A549 (cell line): ENCODE data around the gene FGF6. TPM values are rescaled to one million over a fixed set of nuclear protein-coding genes. Genes with fewer than 3 reads are reported as not detected.

Source experiments
- ATAC-seq, 2 experiments: fragments of 200-7000 bp in 1 of 2; fragments of >200 bp in 1 of 2; cut with Nextera tagmentation in 1 of 2; cut with Tn5 transposase in 1 of 2; 3 replicates each; pipeline versions ENCODE4 v1.8.0 to v1.9.1; 2018 to 2020; ENCODE audit warnings: mild to moderate bottlenecking in 1 of 2, moderate library complexity in 1 of 2
- CTCF ChIA-PET: fragments of 300-600 bp; sonication (Branson Sonifier 250); formaldehyde crosslinking; extraction: SDS; loops from one replicate; lab custom pipeline; 2021; ENCODE audit warnings: antibody characterized with exemption, inconsistent platforms; lab: Yijun Ruan, JAX
- POLR2A ChIA-PET: fragments of 350-600 bp; formaldehyde crosslinking; extraction: SDS; loops from one replicate; lab custom pipeline; 2021; ENCODE audit warnings: antibody characterized with exemption, inconsistent platforms; lab: Yijun Ruan, JAX
- DNase-seq, 2 experiments: peaks; one replicate each; pipeline versions ENCODE4 v3.0.0 to v3.0.0-alpha.2; 2011 to 2016; ENCODE audit warnings: low read depth in 1 of 2, low spot score in 1 of 2
- FAIRE-seq: peaks from 2 replicates; lab custom pipeline; 2011; peaks lifted over from hg19 to GRCh38; lab: Jason Lieb, UNC
- H3K27ac ChIP-seq, 2 experiments: fragments of >200 bp; sonication (Bioruptor Twin); formaldehyde crosslinking; 3 replicates each; pipeline ENCODE4 v1.5.1; 2016 to 2017
- H3K4me1 ChIP-seq: fragments of >200 bp; sonication (Bioruptor Twin); formaldehyde crosslinking; 3 replicates; pipeline ENCODE4 v1.6.1; 2016
- H3K4me2 ChIP-seq: fragments of >200 bp; sonication (Bioruptor Twin); formaldehyde crosslinking; 3 replicates; pipeline ENCODE4 v1.6.1; 2016
- H3K4me3 ChIP-seq: fragments of >200 bp; sonication (Bioruptor Twin); formaldehyde crosslinking; 3 replicates; pipeline ENCODE4 v1.5.1; 2016
- H3K9me3 ChIP-seq: fragments of >200 bp; sonication (Bioruptor Twin); formaldehyde crosslinking; 3 replicates; pipeline ENCODE4 v1.6.1; 2016
- BCL3 ChIP-seq: fragments of >200 bp; sonication (Bioruptor Twin); formaldehyde crosslinking; IDR thresholded peaks from 3 replicates; pipeline ENCODE4 v1.6.1; 2016
- CHD4 ChIP-seq: fragments of 200-600 bp; sonication (generic); IDR thresholded peaks from 2 replicates; pipeline ENCODE4 v1.6.1; 2016; ENCODE audit warnings: antibody characterized with exemption, mild to moderate bottlenecking, borderline replicate concordance
- EHMT2 ChIP-seq: fragments of 200-600 bp; sonication (generic); IDR thresholded peaks from 2 replicates; pipeline ENCODE4 v1.6.1; 2016; ENCODE audit warnings: antibody characterized with exemption, low read depth, mild to moderate bottlenecking, moderate library complexity
- ESRRA ChIP-seq: fragments of 150-350 bp; IDR thresholded peaks from 2 replicates; pipeline ENCODE4 v1.6.1; 2014; ENCODE audit warnings: mild to moderate bottlenecking, low read length, borderline replicate concordance
- FOXS1 ChIP-seq: fragments of 250-450 bp; sonication (Bioruptor Pico); IDR thresholded peaks from 2 replicates; pipeline ENCODE4 v1.5.0; 2020; ENCODE audit warnings: mild to moderate bottlenecking, moderate library complexity
- GATA3 ChIP-seq: IDR thresholded peaks from 2 replicates; pipeline ENCODE4 v1.6.1; 2012; ENCODE audit warnings: borderline replicate concordance
- HOXA7 ChIP-seq: fragments of 250-450 bp; sonication (Bioruptor Pico); IDR thresholded peaks from 2 replicates; pipeline ENCODE4 v1.5.0; 2020; ENCODE audit warnings: mild to moderate bottlenecking, moderate library complexity
- JUN ChIP-seq, 2 experiments: fragments of >200 bp; sonication (Bioruptor Twin); formaldehyde crosslinking; IDR thresholded peaks; 2 replicates in 1 of 2; 3 replicates in 1 of 2; pipeline ENCODE4 v1.6.1; 2016 to 2017
- MAZ ChIP-seq: fragments of 150-350 bp; IDR thresholded peaks from 2 replicates; pipeline ENCODE4 v1.6.1; 2014; ENCODE audit warnings: antibody characterized with exemption, low read depth, low read length, borderline replicate concordance
- MYC ChIP-seq: IDR thresholded peaks from 2 replicates; pipeline ENCODE4 v1.6.1; 2012; ENCODE audit warnings: mild to moderate bottlenecking, inconsistent platforms, low read length, improper control_type of control experiment, borderline replicate concordance
- NPAS2 ChIP-seq: fragments of 250-450 bp; sonication (Bioruptor Pico); IDR thresholded peaks from 2 replicates; pipeline ENCODE4 v1.8.0; 2022; ENCODE audit warnings: mild to moderate bottlenecking, moderate library complexity, borderline replicate concordance
- NR3C1 ChIP-seq: fragments of >200 bp; sonication (Bioruptor Twin); formaldehyde crosslinking; IDR thresholded peaks from 3 replicates; pipeline ENCODE4 v1.6.1; 2017
- POLR2A ChIP-seq: IDR thresholded peaks from 2 replicates; pipeline ENCODE4 v1.6.1; 2012; ENCODE audit warnings: mild to moderate bottlenecking, low read length
- RARB ChIP-seq: fragments of 250-450 bp; sonication (Bioruptor Pico); IDR thresholded peaks from 2 replicates; pipeline ENCODE4 v1.8.0; 2021; ENCODE audit warnings: mild to moderate bottlenecking, moderate library complexity
- RNF2 ChIP-seq: fragments of 200-600 bp; sonication (generic); IDR thresholded peaks from 2 replicates; pipeline ENCODE4 v1.6.1; 2016; ENCODE audit warnings: low read depth, mild to moderate bottlenecking, antibody characterized with exemption, moderate library complexity, borderline replicate concordance
- USF2 ChIP-seq: fragments of 450-650 bp; IDR thresholded peaks from 2 replicates; pipeline ENCODE4 v1.6.1; 2014; ENCODE audit warnings: antibody characterized with exemption
- ZFP36 ChIP-seq: fragments of 450-650 bp; IDR thresholded peaks from 2 replicates; pipeline ENCODE4 v1.6.1; 2014; ENCODE audit warnings: borderline replicate concordance; ENCODE audit not compliant: partially characterized antibody
- WGBS: methylation state at CpG from one replicate; pipeline ENCODE4 v1.1.6; 2017; ENCODE audit errors: missing lambda C conversion rate; 5-methylcytosine and 5-hydroxymethylcytosine counted together
- polyA plus RNA-seq, 4 experiments: library from polyadenylated mRNA; depleted of rRNA in 3 of 4; stranded (reverse); fragments of >200 nt; fragmentation: RNase III in 1 of 4; extraction: RNeasy Plus Mini Kit Qiagen cat#74134 plus additional on column Dnase treatment in 1 of 4; gene quantifications; 2 replicates in 3 of 4; 3 replicates in 1 of 4; pipeline ENCODE4 v1.2.3, GENCODE V29; 2011 to 2017
- TF ChIP-seq, protein P1 (sequence below): IDR thresholded peaks from 2 replicates; pipeline ENCODE4 v1.6.1; 2012
- TF ChIP-seq, protein P2 (sequence below): fragments of 200-600 bp; sonication (generic); IDR thresholded peaks from 2 replicates; pipeline ENCODE4 v1.6.1; 2016; ENCODE audit warnings: antibody characterized with exemption, mild to moderate bottlenecking, moderate library complexity
- TF ChIP-seq, protein P3 (sequence below): fragments of 250-450 bp; sonication (Bioruptor Pico); IDR thresholded peaks from 2 replicates; pipeline ENCODE4 v1.5.0; 2020; ENCODE audit warnings: low read depth, mild to moderate bottlenecking, moderate library complexity

FGF6 gene
- polyA plus RNA-seq, 2 of the 4 experiments (the other 2 are of a cell fraction) = not detected

DNA sequence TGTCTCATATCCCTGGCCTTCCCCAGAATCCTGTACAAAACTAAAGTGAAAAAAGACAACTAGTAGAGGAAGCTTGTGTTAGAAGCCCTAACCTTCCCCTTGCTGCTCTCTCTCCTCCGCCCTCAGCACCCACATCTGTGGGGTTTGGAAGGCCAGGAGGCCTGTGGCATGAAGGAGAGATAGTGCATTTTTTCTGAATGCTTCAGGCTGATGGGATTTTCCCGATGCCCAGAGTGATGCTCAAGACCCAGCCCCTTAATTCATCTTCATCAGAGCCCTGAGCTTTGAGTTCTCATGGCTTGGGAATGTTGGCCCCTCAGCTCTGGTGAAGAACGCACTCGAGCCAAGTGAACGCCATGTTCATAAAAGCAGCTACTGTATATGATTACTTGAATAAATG lies 5.9 kb downstream of the FGF6 start:
- TF ChIP-seq, protein P1, sequence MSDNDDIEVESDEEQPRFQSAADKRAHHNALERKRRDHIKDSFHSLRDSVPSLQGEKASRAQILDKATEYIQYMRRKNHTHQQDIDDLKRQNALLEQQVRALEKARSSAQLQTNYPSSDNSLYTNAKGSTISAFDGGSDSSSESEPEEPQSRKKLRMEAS = no peak
- TF ChIP-seq NR3C1 = no peak
- no peak for TF ChIP-seq BCL3
- no peak for TF ChIP-seq MYC
- TF ChIP-seq FOXS1 (CRISPR knock-in tag) = no peak
- no peak for TF ChIP-seq GATA3
- TF ChIP-seq, protein P2, sequence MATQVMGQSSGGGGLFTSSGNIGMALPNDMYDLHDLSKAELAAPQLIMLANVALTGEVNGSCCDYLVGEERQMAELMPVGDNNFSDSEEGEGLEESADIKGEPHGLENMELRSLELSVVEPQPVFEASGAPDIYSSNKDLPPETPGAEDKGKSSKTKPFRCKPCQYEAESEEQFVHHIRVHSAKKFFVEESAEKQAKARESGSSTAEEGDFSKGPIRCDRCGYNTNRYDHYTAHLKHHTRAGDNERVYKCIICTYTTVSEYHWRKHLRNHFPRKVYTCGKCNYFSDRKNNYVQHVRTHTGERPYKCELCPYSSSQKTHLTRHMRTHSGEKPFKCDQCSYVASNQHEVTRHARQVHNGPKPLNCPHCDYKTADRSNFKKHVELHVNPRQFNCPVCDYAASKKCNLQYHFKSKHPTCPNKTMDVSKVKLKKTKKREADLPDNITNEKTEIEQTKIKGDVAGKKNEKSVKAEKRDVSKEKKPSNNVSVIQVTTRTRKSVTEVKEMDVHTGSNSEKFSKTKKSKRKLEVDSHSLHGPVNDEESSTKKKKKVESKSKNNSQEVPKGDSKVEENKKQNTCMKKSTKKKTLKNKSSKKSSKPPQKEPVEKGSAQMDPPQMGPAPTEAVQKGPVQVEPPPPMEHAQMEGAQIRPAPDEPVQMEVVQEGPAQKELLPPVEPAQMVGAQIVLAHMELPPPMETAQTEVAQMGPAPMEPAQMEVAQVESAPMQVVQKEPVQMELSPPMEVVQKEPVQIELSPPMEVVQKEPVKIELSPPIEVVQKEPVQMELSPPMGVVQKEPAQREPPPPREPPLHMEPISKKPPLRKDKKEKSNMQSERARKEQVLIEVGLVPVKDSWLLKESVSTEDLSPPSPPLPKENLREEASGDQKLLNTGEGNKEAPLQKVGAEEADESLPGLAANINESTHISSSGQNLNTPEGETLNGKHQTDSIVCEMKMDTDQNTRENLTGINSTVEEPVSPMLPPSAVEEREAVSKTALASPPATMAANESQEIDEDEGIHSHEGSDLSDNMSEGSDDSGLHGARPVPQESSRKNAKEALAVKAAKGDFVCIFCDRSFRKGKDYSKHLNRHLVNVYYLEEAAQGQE = no peak
- TF ChIP-seq NPAS2 (CRISPR knock-in tag) = no peak
- no peak for TF ChIP-seq RNF2
- TF ChIP-seq USF2 = no peak
- no peak for TF ChIP-seq HOXA7 (CRISPR knock-in tag)
- TF ChIP-seq, all 56 proteins: peak for 0
- CTCF ChIA-PET = interaction anchor here (1.0 to 1.5 kb wide), 2 partner anchors 18 to 415 kb away, joined by 3 to 7 read pairs; no protein-coding TSS in a partner anchor
- no peak overlapping the region for H3K27ac ChIP-seq
- POLR2A ChIA-PET = no interaction called here
- no peak for DNase-seq
- WGBS = 6% methylated on average over 5 of the region's 5 CpGs
- peaks cover 11% of the 10 kb centered on the region; the same call in 2 of the 3 replicates for H3K9me3 ChIP-seq
- no peak overlapping the region for H3K4me3 ChIP-seq
- no peak for FAIRE-seq
- no peaks in the 10 kb centered on the region for H3K4me1 ChIP-seq
- no peak for ATAC-seq
- no peak overlapping the region for H3K4me2 ChIP-seq

DNA sequence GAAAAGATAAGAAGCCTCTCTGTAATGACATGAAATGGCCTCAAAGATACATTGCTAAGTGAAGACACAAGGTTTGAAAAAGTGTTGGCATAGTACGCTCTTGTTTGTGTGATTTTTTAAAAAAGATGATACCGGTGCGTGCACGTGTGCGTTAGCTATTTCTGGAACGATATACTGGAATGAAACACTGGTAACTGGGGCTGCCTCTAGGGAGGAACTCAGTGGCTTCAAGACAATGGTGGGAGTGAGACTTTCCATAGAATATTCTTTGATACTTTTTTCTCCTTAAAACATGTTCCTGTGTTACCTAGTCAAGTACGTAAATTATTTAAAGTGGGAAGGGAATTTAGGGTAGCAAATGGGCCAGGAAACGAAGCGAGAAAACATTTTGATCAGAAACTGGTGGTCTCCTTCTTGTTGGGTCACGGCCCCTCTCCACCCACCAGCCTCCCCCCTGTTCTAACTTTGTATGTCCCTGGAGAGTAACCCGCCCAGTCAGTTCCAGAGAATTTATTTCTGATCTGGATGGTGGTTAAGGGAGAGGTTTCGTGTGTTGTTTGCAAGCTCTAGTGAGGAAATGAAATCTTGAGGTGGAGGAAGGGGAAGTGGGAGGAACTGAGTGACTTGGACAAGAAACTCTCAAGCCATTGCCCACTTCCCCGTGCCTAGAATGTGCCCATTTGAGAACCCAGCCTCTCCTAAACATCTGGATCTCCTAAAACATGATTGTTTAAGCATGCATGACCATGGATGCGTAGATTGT lies 6.6 kb downstream of the FGF6 start:
- H3K4me3 ChIP-seq = no peak overlapping the region
- no peak for ATAC-seq
- ChIA-PET POLR2A (no interaction called here), CTCF (no interaction called here)
- DNase-seq = no peak
- H3K9me3 ChIP-seq = peaks cover 11% of the 10 kb centered on the region; the same call in 2 of the 3 replicates
- no peak for FAIRE-seq
- 41% methylated on average over 14 of the region's 14 CpGs for WGBS
- H3K4me2 ChIP-seq = no peak overlapping the region
- TF ChIP-seq CHD4 = no peak
- TF ChIP-seq POLR2A = no peak
- TF ChIP-seq BCL3 = no peak
- no peak for TF ChIP-seq ZFP36
- TF ChIP-seq RARB (CRISPR knock-in tag) = no peak
- TF ChIP-seq, protein P3, sequence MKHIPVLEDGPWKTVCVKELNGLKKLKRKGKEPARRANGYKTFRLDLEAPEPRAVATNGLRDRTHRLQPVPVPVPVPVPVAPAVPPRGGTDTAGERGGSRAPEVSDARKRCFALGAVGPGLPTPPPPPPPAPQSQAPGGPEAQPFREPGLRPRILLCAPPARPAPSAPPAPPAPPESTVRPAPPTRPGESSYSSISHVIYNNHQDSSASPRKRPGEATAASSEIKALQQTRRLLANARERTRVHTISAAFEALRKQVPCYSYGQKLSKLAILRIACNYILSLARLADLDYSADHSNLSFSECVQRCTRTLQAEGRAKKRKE = no peak
- no peak for TF ChIP-seq MAZ
- TF ChIP-seq ESRRA = no peak
- TF ChIP-seq, protein P1 = no peak
- TF ChIP-seq JUN (IDR thresholded peaks at IDR 0.05) = no peak
- no peak for TF ChIP-seq GATA3
- TF ChIP-seq FOXS1 (CRISPR knock-in tag) = no peak
- TF ChIP-seq MYC = no peak
- TF ChIP-seq EHMT2 = no peak
- H3K4me1 ChIP-seq = no peaks in the 10 kb centered on the region
- H3K27ac ChIP-seq = no peak overlapping the region
